ENCODE measurements around the gene ADCY2. TPM values are rescaled to one million over a fixed set of nuclear protein-coding genes. Genes with fewer than 3 reads are reported as not detected.

ADCY2 gene
- total RNA-seq, 1 experiment from 2014 or later: not detected

- BruUV-seq (replicated peaks): no TSS peak
- Mint-ChIP-seq H3K27ac (ENCODE audit: unreplicated experiment) (no peak overlapping the region), H3K4me1 (ENCODE audit: low read depth, unreplicated experiment) (no peaks in the 10 kb centered on the region), H3K27me3 (ENCODE audit: unreplicated experiment) (peaks cover 10% of the 10 kb centered on the region), H3K9me3 (ENCODE audit: low read depth, unreplicated experiment) (peaks cover 3% of the 10 kb centered on the region), H3K4me3 (ENCODE audit: low read depth, unreplicated experiment) (no peak overlapping the region), H3K36me3 (ENCODE audit: insufficient read depth, unreplicated experiment) (no peaks in the 10 kb centered on the region)
- TF ChIP-seq CTCF (IDR thresholded peaks at IDR 0.05; ENCODE audit: unreplicated experiment): no peak
- intact Hi-C loops (cut with micrococcal nuclease; ENCODE audit: unreplicated experiment): no loop called here
- no peak for DNase-seq
- CTCF ChIA-PET: no interaction called here
Observed at GRCh38 chr5:7684826-7685225, 288.9 kb downstream of the ADCY2 start.

- no TSS peak for BruUV-seq (replicated peaks)
- CTCF ChIA-PET: no interaction called here
- TF ChIP-seq CTCF (IDR thresholded peaks at IDR 0.05; ENCODE audit: unreplicated experiment): no peak
- Mint-ChIP-seq H3K4me3 (ENCODE audit: low read depth, unreplicated experiment) (no peak overlapping the region), H3K27ac (ENCODE audit: unreplicated experiment) (no peak overlapping the region), H3K4me1 (ENCODE audit: low read depth, unreplicated experiment) (no peaks in the 10 kb centered on the region), H3K9me3 (ENCODE audit: low read depth, unreplicated experiment) (peaks cover 3% of the 10 kb centered on the region), H3K27me3 (ENCODE audit: unreplicated experiment) (peaks cover 9% of the 10 kb centered on the region), H3K36me3 (ENCODE audit: insufficient read depth, unreplicated experiment) (no peaks in the 10 kb centered on the region)
- intact Hi-C loops (cut with micrococcal nuclease; ENCODE audit: unreplicated experiment): no loop called here
- DNase-seq: no peak
Observed at GRCh38 chr5:7686794-7687193, 290.9 kb downstream of the ADCY2 start.

GRCh38 chr5:7690557-7690956, 294.6 kb downstream of the ADCY2 start:
- Mint-ChIP-seq H3K4me3 (ENCODE audit: low read depth, unreplicated experiment) (no peak overlapping the region), H3K9me3 (ENCODE audit: low read depth, unreplicated experiment) (peaks cover 6% of the 10 kb centered on the region), H3K27ac (ENCODE audit: unreplicated experiment) (no peak overlapping the region), H3K27me3 (ENCODE audit: unreplicated experiment) (peaks cover 9% of the 10 kb centered on the region), H3K4me1 (ENCODE audit: low read depth, unreplicated experiment) (no peaks in the 10 kb centered on the region), H3K36me3 (ENCODE audit: insufficient read depth, unreplicated experiment) (no peaks in the 10 kb centered on the region)
- intact Hi-C loops (cut with micrococcal nuclease; ENCODE audit: unreplicated experiment): no loop called here
- no TSS peak for BruUV-seq (replicated peaks)
- CTCF ChIA-PET: no interaction called here
- TF ChIP-seq CTCF (IDR thresholded peaks at IDR 0.05; ENCODE audit: unreplicated experiment): no peak
- no peak for DNase-seq

GRCh38 chr5:7705261-7705660, 309.3 kb downstream of the ADCY2 start:
- no peak for DNase-seq
- H3K4me1 Mint-ChIP-seq (ENCODE audit: low read depth, unreplicated experiment): no peaks in the 10 kb centered on the region
- no TSS peak for BruUV-seq (replicated peaks)
- H3K9me3 Mint-ChIP-seq (ENCODE audit: low read depth, unreplicated experiment): peaks cover 6% of the 10 kb centered on the region
- H3K27me3 Mint-ChIP-seq (ENCODE audit: unreplicated experiment): no peaks in the 10 kb centered on the region
- H3K27ac Mint-ChIP-seq (ENCODE audit: unreplicated experiment): no peak overlapping the region
- no peaks in the 10 kb centered on the region for H3K36me3 Mint-ChIP-seq (ENCODE audit: insufficient read depth, unreplicated experiment)
- intact Hi-C loops (cut with micrococcal nuclease; ENCODE audit: unreplicated experiment): no loop called here
- H3K4me3 Mint-ChIP-seq (ENCODE audit: low read depth, unreplicated experiment): no peak overlapping the region
- no peak for TF ChIP-seq CTCF (IDR thresholded peaks at IDR 0.05; ENCODE audit: unreplicated experiment)
- CTCF ChIA-PET: interaction anchor here (0.7 kb wide), 1 partner anchor 1713 kb away, joined by 3 read pairs; no protein-coding TSS in a partner anchor
